ENCODE data around the gene C7orf25. TPM values are rescaled to one million over a fixed set of nuclear protein-coding genes. Genes with fewer than 3 reads are reported as not detected.

Gene C7orf25
- total RNA-seq, 1 experiment from 2014 or later = 2.7 TPM

DNA sequence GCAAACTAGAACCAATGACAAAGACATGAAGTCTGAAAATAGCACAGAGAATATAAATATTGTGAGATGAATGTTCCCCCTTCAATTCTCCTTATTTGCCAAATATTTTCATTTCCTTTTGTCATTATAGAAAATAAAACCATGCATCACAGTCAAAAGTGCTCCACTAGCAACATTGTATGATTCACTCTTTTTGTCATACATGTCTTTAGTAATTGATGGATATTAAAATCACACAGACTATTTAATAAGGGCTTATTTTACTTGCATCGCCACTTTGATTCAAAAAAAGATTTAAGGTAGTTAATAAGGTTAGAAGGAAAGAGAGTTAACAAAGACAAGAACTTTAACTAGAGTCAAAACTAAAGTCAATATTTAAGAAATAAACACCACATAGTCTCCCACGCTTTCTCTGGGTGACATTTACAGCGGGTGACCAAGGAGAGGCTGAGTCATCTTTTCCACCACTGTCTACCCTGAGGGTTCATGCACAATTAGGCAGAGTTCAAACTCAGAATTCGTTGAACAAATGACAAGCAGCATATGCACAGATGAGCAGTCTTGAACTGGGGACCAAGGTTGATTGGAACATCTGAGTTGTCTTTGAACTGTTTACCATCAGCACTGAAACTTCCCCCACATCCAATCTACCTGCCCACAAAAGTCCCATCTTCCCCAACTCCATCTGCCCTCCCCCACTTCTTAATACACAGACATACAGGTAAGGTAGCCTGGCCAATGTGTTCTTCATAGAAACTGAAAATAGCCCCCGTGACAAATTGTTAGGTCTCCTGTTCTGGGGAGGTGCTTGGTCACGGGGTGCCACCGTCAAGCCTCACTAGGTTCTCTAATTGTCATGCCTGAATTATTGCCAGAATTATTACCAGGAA, 42.5 kb downstream of the C7orf25 start:
- H3K4me3 ChIP-seq (ENCODE audit: low read depth, low read length) = no peak overlapping the region
- ChIA-PET POLR2A (no interaction called here), CTCF (no interaction called here)
- DNase-seq = no peak
- Mint-ChIP-seq H3K36me3 (ENCODE audit: insufficient read depth, unreplicated experiment) (no peaks in the 10 kb centered on the region), H3K4me3 (ENCODE audit: unreplicated experiment) (no peak overlapping the region), H3K9me3 (ENCODE audit: unreplicated experiment) (peaks cover 1% of the 10 kb centered on the region), H3K27ac (ENCODE audit: unreplicated experiment) (no peak overlapping the region), H3K27me3 (ENCODE audit: insufficient read depth, unreplicated experiment) (no peaks in the 10 kb centered on the region), H3K4me1 (ENCODE audit: low read depth, unreplicated experiment) (no peaks in the 10 kb centered on the region)
- no peaks in the 10 kb centered on the region for H3K4me1 ChIP-seq
- no peaks in the 10 kb centered on the region for H3K27me3 ChIP-seq (replicated peaks; ENCODE audit: control insufficient read depth, insufficient read depth, low read length)
- H3K9me3 ChIP-seq = no peaks in the 10 kb centered on the region
- no peaks in the 10 kb centered on the region for H3K36me3 ChIP-seq (ENCODE audit: control insufficient read depth, insufficient read depth, low read length)
- BruUV-seq (replicated peaks) = no TSS peak
- intact Hi-C loops (cut with micrococcal nuclease; ENCODE audit: unreplicated experiment) = no loop called here
- TF ChIP-seq, protein P1, sequence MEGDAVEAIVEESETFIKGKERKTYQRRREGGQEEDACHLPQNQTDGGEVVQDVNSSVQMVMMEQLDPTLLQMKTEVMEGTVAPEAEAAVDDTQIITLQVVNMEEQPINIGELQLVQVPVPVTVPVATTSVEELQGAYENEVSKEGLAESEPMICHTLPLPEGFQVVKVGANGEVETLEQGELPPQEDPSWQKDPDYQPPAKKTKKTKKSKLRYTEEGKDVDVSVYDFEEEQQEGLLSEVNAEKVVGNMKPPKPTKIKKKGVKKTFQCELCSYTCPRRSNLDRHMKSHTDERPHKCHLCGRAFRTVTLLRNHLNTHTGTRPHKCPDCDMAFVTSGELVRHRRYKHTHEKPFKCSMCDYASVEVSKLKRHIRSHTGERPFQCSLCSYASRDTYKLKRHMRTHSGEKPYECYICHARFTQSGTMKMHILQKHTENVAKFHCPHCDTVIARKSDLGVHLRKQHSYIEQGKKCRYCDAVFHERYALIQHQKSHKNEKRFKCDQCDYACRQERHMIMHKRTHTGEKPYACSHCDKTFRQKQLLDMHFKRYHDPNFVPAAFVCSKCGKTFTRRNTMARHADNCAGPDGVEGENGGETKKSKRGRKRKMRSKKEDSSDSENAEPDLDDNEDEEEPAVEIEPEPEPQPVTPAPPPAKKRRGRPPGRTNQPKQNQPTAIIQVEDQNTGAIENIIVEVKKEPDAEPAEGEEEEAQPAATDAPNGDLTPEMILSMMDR (IDR thresholded peaks at IDR 0.05; ENCODE audit: insufficient read depth in 1 of 2, low read depth in 1 of 2, low read length in 1 of 2, severe bottlenecking in 1 of 2, unreplicated experiment in 1 of 2) = no peak

DNA sequence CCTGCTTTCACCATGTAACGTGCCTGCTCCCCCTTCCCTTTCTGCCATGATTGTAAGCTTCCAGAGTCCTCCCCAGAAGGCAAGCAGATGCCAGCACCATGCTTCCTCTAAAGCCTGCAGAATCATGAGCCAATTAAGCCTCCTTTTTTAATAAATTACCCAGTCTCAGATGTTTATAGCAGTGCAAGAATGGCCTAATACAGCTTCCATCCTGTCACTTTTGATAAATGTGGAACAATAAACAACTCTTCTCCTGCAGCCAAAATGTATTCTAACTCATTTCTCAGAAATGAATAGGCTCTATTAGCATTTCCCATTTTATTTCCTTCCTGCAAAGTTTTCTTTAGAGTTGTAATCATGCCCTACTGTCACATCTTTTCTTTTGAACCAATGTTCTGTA, 43.4 kb downstream of the C7orf25 start:
- Histone ChIP-seq H3K27me3 (replicated peaks; ENCODE audit: control insufficient read depth, insufficient read depth, low read length) (no peaks in the 10 kb centered on the region), H3K36me3 (ENCODE audit: control insufficient read depth, insufficient read depth, low read length) (no peaks in the 10 kb centered on the region), H3K4me1 (no peaks in the 10 kb centered on the region), H3K9me3 (no peaks in the 10 kb centered on the region), H3K4me3 (ENCODE audit: low read depth, low read length) (no peak overlapping the region)
- H3K4me3 Mint-ChIP-seq (ENCODE audit: unreplicated experiment) = no peak overlapping the region
- peaks cover 5% of the 10 kb centered on the region for H3K27me3 Mint-ChIP-seq (ENCODE audit: insufficient read depth, unreplicated experiment)
- no peaks in the 10 kb centered on the region for H3K36me3 Mint-ChIP-seq (ENCODE audit: insufficient read depth, unreplicated experiment)
- ChIA-PET POLR2A (no interaction called here), CTCF (no interaction called here)
- intact Hi-C loops (cut with micrococcal nuclease; ENCODE audit: unreplicated experiment) = no loop called here
- peaks cover 10% of the 10 kb centered on the region for H3K9me3 Mint-ChIP-seq (ENCODE audit: unreplicated experiment)
- DNase-seq = no peak
- no TSS peak for BruUV-seq (replicated peaks)
- H3K4me1 Mint-ChIP-seq (ENCODE audit: low read depth, unreplicated experiment) = no peaks in the 10 kb centered on the region
- TF ChIP-seq, protein P1 (IDR thresholded peaks at IDR 0.05; ENCODE audit: insufficient read depth in 1 of 2, low read depth in 1 of 2, low read length in 1 of 2, severe bottlenecking in 1 of 2, unreplicated experiment in 1 of 2) = no peak
- H3K27ac Mint-ChIP-seq (ENCODE audit: unreplicated experiment) = no peak overlapping the region

Other genes with a start within 250 kb of the C7orf25 start
- gene PSMA2, start 20.1 kb upstream of the C7orf25 start, total RNA-seq (2022) = 147 and 159 TPM in 2 replicates
- 61.6 and 63.6 TPM in 2 replicates for gene MRPL32, start 20.3 kb upstream of the C7orf25 start, total RNA-seq (2022)
- 1.7 and 1.8 TPM in 2 replicates for gene HECW1, start 200.6 kb upstream of the C7orf25 start, total RNA-seq (2022)